ENCODE measurements around the gene IL1A.
A peak's percentile ranks its signal among the peaks of the same experiment; 100 is the strongest.

Gene IL1A

GRCh38 chr2:112754564-112754963, 29.7 kb downstream of the IL1A start:
- CTCF ChIA-PET, result interaction anchor here (1.3 to 10.6 kb wide), 6 partner anchors 9 to 204 kb away, joined by 3 to 275 read pairs (median 10); partner anchors contain the start of gene CKAP2L
- TF ChIP-seq, protein P1, sequence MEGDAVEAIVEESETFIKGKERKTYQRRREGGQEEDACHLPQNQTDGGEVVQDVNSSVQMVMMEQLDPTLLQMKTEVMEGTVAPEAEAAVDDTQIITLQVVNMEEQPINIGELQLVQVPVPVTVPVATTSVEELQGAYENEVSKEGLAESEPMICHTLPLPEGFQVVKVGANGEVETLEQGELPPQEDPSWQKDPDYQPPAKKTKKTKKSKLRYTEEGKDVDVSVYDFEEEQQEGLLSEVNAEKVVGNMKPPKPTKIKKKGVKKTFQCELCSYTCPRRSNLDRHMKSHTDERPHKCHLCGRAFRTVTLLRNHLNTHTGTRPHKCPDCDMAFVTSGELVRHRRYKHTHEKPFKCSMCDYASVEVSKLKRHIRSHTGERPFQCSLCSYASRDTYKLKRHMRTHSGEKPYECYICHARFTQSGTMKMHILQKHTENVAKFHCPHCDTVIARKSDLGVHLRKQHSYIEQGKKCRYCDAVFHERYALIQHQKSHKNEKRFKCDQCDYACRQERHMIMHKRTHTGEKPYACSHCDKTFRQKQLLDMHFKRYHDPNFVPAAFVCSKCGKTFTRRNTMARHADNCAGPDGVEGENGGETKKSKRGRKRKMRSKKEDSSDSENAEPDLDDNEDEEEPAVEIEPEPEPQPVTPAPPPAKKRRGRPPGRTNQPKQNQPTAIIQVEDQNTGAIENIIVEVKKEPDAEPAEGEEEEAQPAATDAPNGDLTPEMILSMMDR (IDR thresholded peaks at IDR 0.05; ENCODE audit: control extremely low read depth, extremely low read depth, low read depth, missing control alignments), result no peak
- no peak for DNase-seq (ENCODE audit: extremely low spot score)
- POLR2A ChIA-PET, result no interaction called here

- TF ChIP-seq, protein P1 (IDR thresholded peaks at IDR 0.05; ENCODE audit: control extremely low read depth, extremely low read depth, low read depth, missing control alignments), result no peak
- ChIA-PET CTCF (interaction anchor here (0.8 to 10.6 kb wide), 12 partner anchors 8 to 206 kb away, joined by 3 to 275 read pairs (median 4); no protein-coding TSS in a partner anchor), POLR2A (no interaction called here)
- DNase-seq (ENCODE audit: extremely low spot score), result no peak
Measured at GRCh38 chr2:112752667-112753066, 31.6 kb downstream of the IL1A start.

GRCh38 chr2:112751451-112752197, 32.7 kb downstream of the IL1A start:
- TF ChIP-seq, protein P1 (IDR thresholded peaks at IDR 0.05; ENCODE audit: control extremely low read depth, extremely low read depth, low read depth, missing control alignments), result no peak
- DNase-seq (ENCODE audit: extremely low spot score), result no peak
- ChIA-PET POLR2A (no interaction called here), CTCF (interaction anchor here (1.1 to 10.6 kb wide), 10 partner anchors 8 to 207 kb away, joined by 3 to 275 read pairs (median 4); no protein-coding TSS in a partner anchor)

DNA sequence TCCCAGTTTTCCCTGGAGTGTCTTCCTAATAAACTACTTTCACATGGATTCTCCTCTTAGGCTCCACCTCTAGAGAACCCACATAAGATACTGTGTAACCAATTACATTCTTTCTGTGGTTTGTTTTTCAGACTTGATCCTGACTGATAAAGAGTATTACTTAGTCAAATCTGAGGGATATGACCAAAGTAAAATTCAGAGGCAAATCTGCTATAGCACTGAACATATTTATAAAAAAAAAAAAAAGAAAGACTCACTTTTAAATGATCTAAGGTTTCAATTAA, 33.8 kb downstream of the IL1A start:
- TF ChIP-seq, protein P1 (IDR thresholded peaks at IDR 0.05; ENCODE audit: control extremely low read depth, extremely low read depth, low read depth, missing control alignments), result no peak
- CTCF ChIA-PET, result interaction anchor here (0.6 to 10.6 kb wide), 32 partner anchors 9 to 198 kb away, joined by 3 to 275 read pairs (median 6); partner anchors contain the start of gene IL1A
- DNase-seq (ENCODE audit: extremely low spot score), result no peak
- POLR2A ChIA-PET, result no interaction called here

DNA sequence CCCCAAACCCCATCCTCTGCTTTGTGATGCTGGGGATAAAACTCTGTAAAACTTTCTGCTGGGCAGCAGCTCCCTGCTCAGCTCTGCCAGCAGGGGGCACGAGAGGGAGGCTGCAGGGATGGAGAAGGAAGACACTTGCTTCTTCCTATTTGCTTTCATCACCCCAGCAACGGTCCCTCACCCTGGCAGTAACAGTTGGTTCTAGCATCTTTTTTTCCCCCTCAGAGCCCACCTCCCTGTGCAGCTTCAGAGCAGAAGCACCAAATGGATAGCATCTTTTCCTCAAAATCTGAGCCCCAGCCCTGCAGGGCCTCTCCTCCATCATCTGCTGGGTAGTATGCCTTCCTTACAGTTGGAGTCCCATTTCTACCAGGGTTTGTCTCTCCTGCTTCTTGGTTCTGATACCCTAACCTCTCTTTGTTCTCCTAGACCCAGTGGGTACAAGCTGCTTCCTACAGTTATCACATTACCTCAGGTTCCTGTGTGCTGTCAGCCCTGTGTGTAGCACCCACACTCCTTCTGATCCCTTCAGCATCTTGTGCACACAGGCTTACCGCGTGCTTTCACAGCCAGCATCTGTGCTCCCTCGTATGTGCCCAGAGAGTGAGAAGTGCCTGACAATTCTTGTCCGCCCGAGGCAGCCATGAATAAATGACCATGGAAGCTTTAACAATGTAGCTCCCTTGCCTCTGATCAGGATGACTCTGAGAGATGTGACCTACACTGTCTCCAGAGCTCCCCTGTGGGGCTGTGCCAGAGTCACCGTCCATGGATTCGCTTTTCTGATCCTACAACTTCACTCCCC, 34.3 kb downstream of the IL1A start:
- ChIA-PET CTCF (interaction anchor here (0.6 to 10.6 kb wide), 66 partner anchors 8 to 297 kb away, joined by 3 to 275 read pairs (median 6); partner anchors contain the start of genes IL1A, IL1B and IL37), POLR2A (interaction anchor here (1.2 kb wide), 1 partner anchor 104 kb away, joined by 3 read pairs; the partner anchor contains the start of gene SLC20A1)
- DNase-seq (ENCODE audit: extremely low spot score), result peak; percentile 79
- TF ChIP-seq, protein P1 (IDR thresholded peaks at IDR 0.05; ENCODE audit: control extremely low read depth, extremely low read depth, low read depth, missing control alignments), result peak; percentile 96

GRCh38 chr2:112740527-112740926, 43.8 kb downstream of the IL1A start:
- TF ChIP-seq, protein P1 (IDR thresholded peaks at IDR 0.05; ENCODE audit: control extremely low read depth, extremely low read depth, low read depth, missing control alignments), result no peak
- POLR2A ChIA-PET, result no interaction called here
- no peak for DNase-seq (ENCODE audit: extremely low spot score)
- CTCF ChIA-PET, result interaction anchor here (0.8 to 10.2 kb wide), 8 partner anchors 9 to 201 kb away, joined by 3 to 124 read pairs (median 9); partner anchors contain the start of gene SLC20A1
